CD4-positive, alpha-beta T cell treated with Interleukin-1 beta for 1 hour (primary cell): ENCODE results near the gene BBS2.

Experiments used
- DNase-seq, 2 donors: peaks; one replicate each; pipeline ENCODE4 v3.0.0-alpha.2; 2020 to 2022

The BBS2 gene

GRCh38 chr16:56519459-56520250 lies at the start of gene BBS2:
Gene BBS2, minus strand, starts transcription at chr16:56520024. Its CDS starts 162 bp downstream, at chr16:56519862.
- peak; percentile 91 to 92 for DNase-seq

- no peak for DNase-seq
Observed at GRCh38 chr16:56564793-56565477, 45.1 kb upstream of the BBS2 start, which contains the start of gene MT4. Gene MT4, plus strand, starts transcription at chr16:56565073. Its CDS starts 56 bp downstream, at chr16:56565129.

GRCh38 chr16:56561126-56561525 lies 41.3 kb upstream of the BBS2 start:
- no peak for DNase-seq

GRCh38 chr16:56560447-56560846 lies 40.6 kb upstream of the BBS2 start:
- no peak for DNase-seq

GRCh38 chr16:56559109-56559508 lies 39.3 kb upstream of the BBS2 start:
- no peak for DNase-seq

GRCh38 chr16:56558024-56558747 lies 38.4 kb upstream of the BBS2 start:
- DNase-seq, result no peak

GRCh38 chr16:56554441-56554840 lies 34.6 kb upstream of the BBS2 start:
- no peak for DNase-seq

GRCh38 chr16:56551796-56552738 lies 32.2 kb upstream of the BBS2 start:
- no peak for DNase-seq

- no peak for DNase-seq
Observed at GRCh38 chr16:56549744-56550385, 30.0 kb upstream of the BBS2 start.

GRCh38 chr16:56549161-56549560 lies 29.3 kb upstream of the BBS2 start:
- no peak for DNase-seq

- DNase-seq, result no peak
Observed at GRCh38 chr16:56547949-56548567, 28.2 kb upstream of the BBS2 start.

- no peak for DNase-seq
Observed at GRCh38 chr16:56547120-56547948, 27.5 kb upstream of the BBS2 start.

- DNase-seq, result no peak
Observed at GRCh38 chr16:56542039-56542438, 22.2 kb upstream of the BBS2 start.

- no peak for DNase-seq
Observed at GRCh38 chr16:56539656-56540055, 19.8 kb upstream of the BBS2 start.

GRCh38 chr16:56538331-56538730 lies 18.5 kb upstream of the BBS2 start:
- no peak for DNase-seq

- no peak for DNase-seq
Observed at GRCh38 chr16:56534847-56535383, 15.1 kb upstream of the BBS2 start.

- DNase-seq, result no peak
Observed at GRCh38 chr16:56532714-56533113, 12.9 kb upstream of the BBS2 start.

- no peak for DNase-seq
Observed at GRCh38 chr16:56530872-56531271, 11.0 kb upstream of the BBS2 start.

GRCh38 chr16:56525236-56525635 lies 5.4 kb upstream of the BBS2 start:
- no peak for DNase-seq

- DNase-seq, result no peak
Observed at GRCh38 chr16:56520251-56520577, 390 bp upstream of the BBS2 start.
